ENCODE data around the gene FERMT1.
A peak's percentile ranks its signal among the peaks of the same experiment; 100 is the strongest.
"Not testable (repeated sequence)": the region's sequence is repeated elsewhere in the genome, so short reads cannot be mapped to it uniquely, and the experiment has no call there.

The FERMT1 gene

DNA sequence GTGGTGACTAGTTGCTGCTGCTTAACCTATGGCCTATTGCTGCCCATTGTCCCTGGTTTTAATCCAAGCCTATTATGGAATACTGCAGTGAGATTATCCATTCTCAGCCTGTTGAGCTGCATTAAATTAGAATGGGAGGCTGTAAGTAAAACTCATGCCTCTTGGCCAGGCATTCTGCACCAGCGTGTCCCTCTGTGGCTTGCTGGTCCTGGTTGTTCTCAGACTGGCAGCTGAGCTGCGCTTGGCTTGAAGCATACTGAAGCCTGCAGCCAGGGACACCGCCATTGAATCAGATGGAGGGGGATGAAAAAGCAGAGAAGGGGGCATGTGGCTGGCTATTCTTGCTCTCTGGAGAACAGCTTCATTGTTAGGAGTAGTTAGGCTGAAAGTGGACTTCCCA is 84.6 kb downstream of the FERMT1 start:
- DNase-seq, result no peak

DNA sequence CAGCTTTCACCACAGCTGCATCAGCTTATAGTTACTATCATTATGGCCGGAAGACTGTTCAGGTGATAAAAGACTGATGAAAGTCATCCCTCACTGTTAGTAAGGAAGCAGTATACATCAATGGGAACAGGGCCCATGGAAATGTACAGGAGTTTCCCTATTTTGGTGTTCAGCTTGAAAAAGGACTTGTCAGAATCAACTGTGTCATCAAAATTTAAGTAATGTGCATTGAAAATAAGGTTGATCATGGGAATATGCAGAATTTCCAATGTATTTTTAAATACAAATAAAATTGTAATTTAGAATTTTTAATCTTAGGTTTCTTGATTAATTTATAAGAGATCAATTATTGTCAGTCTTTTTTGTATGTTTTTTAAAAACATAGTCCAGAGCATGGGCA is 85.7 kb downstream of the FERMT1 start:
- no peak for DNase-seq

DNA sequence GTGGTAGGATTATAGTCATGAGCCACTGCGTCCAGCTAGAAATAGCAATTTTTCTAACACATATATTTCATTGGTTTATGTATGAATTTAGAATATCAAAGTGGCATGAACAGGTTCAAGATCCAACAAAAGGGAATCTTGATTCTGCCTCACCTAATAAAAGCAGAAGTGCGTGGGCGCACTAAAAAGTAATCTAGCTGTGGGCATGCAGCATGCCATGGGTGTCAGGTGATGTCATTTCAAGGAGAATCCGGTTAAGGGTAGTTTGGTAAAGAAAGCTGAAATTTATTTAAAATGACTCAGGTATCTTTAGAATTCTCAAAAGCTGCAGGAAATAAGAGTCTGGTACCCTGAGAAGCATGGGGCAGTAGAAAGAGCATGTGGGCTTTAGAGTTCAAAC is 86.6 kb downstream of the FERMT1 start:
- DNase-seq, result no peak

DNA sequence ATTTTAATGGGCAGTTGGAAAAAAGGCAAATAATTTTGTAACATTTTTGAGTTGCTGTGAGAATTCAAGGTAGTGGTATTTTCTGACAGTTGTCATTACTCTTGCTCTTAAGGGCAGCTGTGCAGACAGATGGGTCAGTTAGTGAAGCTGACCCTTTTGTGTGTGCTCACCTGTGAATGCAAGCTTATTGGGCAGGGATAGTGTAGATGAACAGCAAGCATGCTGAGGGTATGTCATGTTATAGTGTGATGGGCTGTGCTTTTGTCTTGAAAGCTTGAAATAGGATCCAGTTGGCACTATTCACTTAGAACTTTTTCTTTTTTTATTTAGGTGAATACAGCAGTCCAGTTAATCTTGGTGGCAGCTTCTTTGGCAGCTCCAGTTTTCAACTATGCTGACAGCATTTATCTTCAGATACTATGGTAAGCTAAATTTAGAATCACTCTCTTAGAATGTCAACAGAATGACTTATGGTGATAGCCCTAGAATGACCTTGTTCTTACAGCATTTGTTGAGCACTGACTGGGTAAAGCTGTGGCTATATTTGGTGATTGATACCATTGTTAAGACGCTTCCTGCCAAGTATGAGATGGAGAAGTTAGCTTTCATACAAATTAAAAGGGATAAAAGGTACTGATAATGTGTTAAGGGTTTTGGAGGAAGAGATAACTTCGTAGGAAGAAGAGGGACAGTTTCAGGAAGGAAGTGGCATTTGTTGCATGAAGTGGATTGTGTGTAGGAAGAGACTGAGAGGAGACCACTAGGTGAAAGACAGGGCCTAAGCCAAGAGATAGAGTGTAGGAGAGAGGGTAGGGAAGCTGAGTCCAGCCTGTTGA is 88.5 kb downstream of the FERMT1 start:
- no peak for DNase-seq

DNA sequence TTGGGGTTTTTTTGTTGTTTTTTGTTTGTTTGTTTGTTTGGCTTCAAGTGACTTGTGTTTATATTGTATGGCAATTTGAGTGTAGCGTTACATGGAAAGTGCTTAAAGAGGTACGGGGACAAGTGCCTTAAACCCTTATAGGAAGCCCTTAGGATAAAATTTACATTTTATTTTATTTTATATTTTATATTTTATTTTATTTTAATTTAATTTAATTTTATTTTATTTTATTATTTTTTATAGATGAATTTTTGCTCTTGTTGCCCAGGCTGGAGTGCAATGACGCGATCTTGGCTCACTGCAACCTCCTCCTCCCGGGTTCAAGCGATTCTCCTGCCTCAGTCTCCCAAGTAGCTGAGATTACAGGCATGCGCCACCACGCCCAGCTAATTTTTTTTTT is 89.9 kb downstream of the FERMT1 start:
- DNase-seq, result not testable (repeated sequence)

DNA sequence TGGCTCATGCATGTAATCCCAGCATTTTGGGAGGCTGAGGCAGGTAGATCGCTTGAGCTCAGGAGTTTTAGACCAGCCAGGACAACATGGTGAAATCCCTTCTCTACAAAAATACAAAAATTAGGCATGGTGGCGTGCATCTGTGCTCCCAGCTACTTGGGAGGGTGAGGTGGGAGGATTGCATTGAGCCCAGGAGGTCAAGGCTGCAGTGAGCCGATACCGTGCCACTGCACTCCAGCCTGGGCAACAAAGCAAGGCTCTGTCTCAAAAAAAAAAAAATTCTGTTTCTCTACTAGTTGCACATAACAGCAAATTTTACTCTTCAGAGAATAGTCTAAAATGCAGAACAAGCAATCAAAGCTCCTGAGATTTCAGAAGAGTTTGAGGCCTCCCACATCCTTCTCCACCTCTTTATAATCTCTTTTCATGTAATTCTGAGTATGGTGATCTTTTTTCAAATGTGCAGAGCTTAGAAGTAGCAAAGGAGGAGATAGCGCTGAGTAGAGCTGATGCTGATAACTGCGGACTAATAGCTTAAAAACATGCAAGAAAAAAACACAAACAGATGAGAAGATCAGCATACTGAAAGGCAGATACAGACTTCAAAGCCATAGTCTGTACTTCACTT is 92.3 kb downstream of the FERMT1 start:
- DNase-seq, result no peak

DNA sequence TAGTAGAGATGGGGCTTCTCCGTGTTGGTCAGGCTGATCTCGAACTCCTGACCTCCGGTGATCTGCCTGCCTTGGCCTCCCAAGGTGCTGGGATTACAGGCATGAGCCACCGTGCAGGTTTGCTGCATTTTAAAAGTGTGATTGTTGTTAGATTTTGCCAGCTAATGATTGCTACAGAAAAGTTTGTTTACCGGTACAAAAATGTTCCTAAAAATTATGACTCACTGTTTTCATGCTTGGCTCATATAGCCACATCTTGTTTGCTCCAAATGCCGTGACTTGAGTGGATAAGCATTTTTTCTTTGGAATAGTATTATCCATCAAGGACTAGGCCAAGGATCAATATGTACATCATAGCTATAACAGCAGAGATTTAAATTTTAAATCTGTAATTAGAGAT is 93.3 kb downstream of the FERMT1 start:
- DNase-seq, result no peak

DNA sequence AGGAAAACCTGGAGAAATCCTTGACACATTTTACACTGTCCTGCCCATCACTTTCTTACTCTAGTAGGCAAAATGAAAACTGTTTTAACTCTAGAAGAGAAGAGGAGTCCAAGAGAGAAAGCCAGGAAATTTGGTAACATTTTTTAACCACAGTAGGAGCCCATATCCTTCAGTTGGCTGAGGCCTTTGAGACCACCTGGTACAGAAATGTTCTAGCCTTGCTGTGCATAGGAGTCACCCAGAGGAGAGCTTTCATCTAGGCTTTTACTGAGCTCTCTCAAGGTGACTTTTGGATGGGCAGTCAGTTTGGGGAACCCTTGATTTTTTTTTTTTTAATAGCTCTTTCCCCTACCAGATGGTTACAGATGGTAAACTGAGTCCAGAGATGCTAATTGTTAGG is 94.0 kb downstream of the FERMT1 start:
- DNase-seq, result no peak

DNA sequence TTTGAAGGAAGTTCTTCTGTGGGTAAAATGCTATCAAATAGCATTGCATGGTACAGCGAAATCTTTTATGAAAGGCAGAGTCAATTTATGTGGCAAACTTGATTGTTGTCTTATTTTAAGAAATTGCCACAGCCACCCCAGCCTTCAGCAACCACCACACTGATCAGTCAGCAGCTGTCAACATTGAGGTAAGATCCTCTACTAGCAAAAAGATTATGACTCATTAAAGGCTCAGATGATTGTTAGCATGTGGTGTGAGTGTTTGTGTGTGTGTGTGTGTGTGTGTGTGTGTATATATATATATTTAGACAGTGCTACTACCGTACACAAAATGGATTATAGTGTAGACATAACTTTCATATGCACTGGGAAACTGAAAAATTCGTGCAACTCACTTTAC is 96.8 kb downstream of the FERMT1 start:
- peak in 1 of 2 donors; percentile 51 for DNase-seq
